Lower leg skin (tissue), 3 donors: ENCODE data around the gene INHBB.

Experiments
- CTCF ChIP-seq, 3 donors: fragments of 450-650 bp; IDR thresholded peaks; one replicate each; pipeline ENCODE4 v1.5.1; 2016; ENCODE audit warnings: antibody characterized with exemption in 3 of 3, mild to moderate bottlenecking in 3 of 3, moderate library complexity in 2 of 3
- POLR2A ChIP-seq, 2 donors: fragments of 450-650 bp; IDR thresholded peaks; one replicate each; pipeline ENCODE4 v1.6.1; 2016 to 2017; ENCODE audit warnings: antibody characterized with exemption in 2 of 2, mild to moderate bottlenecking in 1 of 2, moderate library complexity in 1 of 2

- TF ChIP-seq CTCF (IDR thresholded peaks at IDR 0.05) (no peak), POLR2A (IDR thresholded peaks at IDR 0.05) (no peak)
Measured at GRCh38 chr2:120393456-120393855, 47.5 kb downstream of the INHBB start.
